HK-2 (cell line): Measurements from ENCODE around the gene RHD.
"Not testable (repeated sequence)": the region's sequence is repeated elsewhere in the genome, so short reads cannot be mapped to it uniquely, and the experiment has no call there.

ENCODE experiments used
- DNase-seq: peaks from one replicate; pipeline ENCODE4 v3.0.0-alpha.2; 2018; ENCODE audit not compliant: unreplicated experiment

RHD gene

GRCh38 chr1:25356441-25356840 is 84.1 kb downstream of the RHD start:
- DNase-seq: no peak

GRCh38 chr1:25356848-25357247 is 84.5 kb downstream of the RHD start:
- DNase-seq: no peak

GRCh38 chr1:25360596-25361581 is 88.6 kb downstream of the RHD start:
- DNase-seq: peak; percentile 41

GRCh38 chr1:25361901-25362300 is 89.6 kb downstream of the RHD start:
- DNase-seq: no peak

GRCh38 chr1:25362634-25363559 is 90.6 kb downstream of the RHD start:
- not testable (repeated sequence) for DNase-seq

GRCh38 chr1:25369241-25369640 is 96.9 kb downstream of the RHD start:
- DNase-seq: no peak

GRCh38 chr1:25369691-25370271 is 97.5 kb downstream of the RHD start:
- DNase-seq: not testable (repeated sequence)

- not testable (repeated sequence) for DNase-seq
These were observed 99.4 kb downstream of the RHD start for GRCh38 chr1:25371757-25372156.

GRCh38 chr1:25378367-25378766 is 106.1 kb downstream of the RHD start:
- DNase-seq: not testable (repeated sequence)
